Gastroesophageal sphincter (tissue), 4 donors: ENCODE data around the gene MAPK4. TPM values are rescaled to one million over a fixed set of nuclear protein-coding genes. Genes with fewer than 3 reads are reported as not detected.
"Not testable (repeated sequence)": the region's sequence is repeated elsewhere in the genome, so short reads cannot be mapped to it uniquely, and the experiment has no call there.

Experiments used
- ATAC-seq: fragments of 150-250 bp; one replicate; pipeline ENCODE4 v1.9.1; 2016; ENCODE audit warnings: mild to moderate bottlenecking, moderate library complexity
- H3K27ac ChIP-seq, 4 donors: fragments of 200-600 bp; sonication (generic) in 3 of 4; 1 replicate in 3 of 4; 2 replicates in 1 of 4; pipeline ENCODE4 v1.5.1; 2016 to 2019
- H3K27me3 ChIP-seq: fragments of 200-600 bp; sonication (generic); one replicate; pipeline ENCODE4 v1.5.1; 2019
- H3K36me3 ChIP-seq, 2 donors: fragments of 200-600 bp; sonication (generic); one replicate each; pipeline ENCODE4 v1.5.1; 2019; ENCODE audit warnings: control low read depth in 1 of 2
- H3K4me1 ChIP-seq, 3 donors: fragments of 200-600 bp; sonication (generic); 1 replicate in 2 of 3; 2 replicates in 1 of 3; pipeline ENCODE4 v1.5.1; 2016 to 2019; ENCODE audit warnings: control low read depth in 2 of 3
- H3K4me3 ChIP-seq, 2 donors: fragments of 200-600 bp; sonication (generic); one replicate each; pipeline ENCODE4 v1.5.1; 2019; ENCODE audit warnings: mild to moderate bottlenecking in 1 of 2, moderate library complexity in 1 of 2
- H3K9me3 ChIP-seq, 3 donors: fragments of 200-600 bp; sonication (generic); one replicate each; pipeline ENCODE4 v1.5.1; 2017 to 2019; ENCODE audit warnings: control low read depth in 2 of 3
- EP300 ChIP-seq: sonication (generic); formaldehyde crosslinking; IDR thresholded peaks from one replicate; pipeline ENCODE4 v1.6.1; 2017; ENCODE audit warnings: antibody characterized with exemption, mild to moderate bottlenecking
- POLR2A ChIP-seq, 2 donors: fragments of 450-650 bp; IDR thresholded peaks; one replicate each; pipeline ENCODE4 v1.6.1; 2017; ENCODE audit warnings: antibody characterized with exemption in 2 of 2, mild to moderate bottlenecking in 2 of 2, moderate library complexity in 1 of 2
- POLR2AphosphoS5 ChIP-seq: sonication (generic); formaldehyde crosslinking; IDR thresholded peaks from one replicate; pipeline ENCODE4 v1.6.1; 2017; ENCODE audit warnings: antibody characterized with exemption
- WGBS, 2 donors: methylation state at CpG; one replicate each; pipeline ENCODE4 v1.1.5; 2018; ENCODE audit warnings: low coverage in 1 of 2; 5-methylcytosine and 5-hydroxymethylcytosine counted together
- total RNA-seq, 4 donors: library from RNA; depleted of rRNA; stranded (reverse); fragments of >200 nt; gene quantifications; one replicate each; pipeline ENCODE4 v1.1.0, GENCODE V29; 2016
- TF ChIP-seq, protein P1 (sequence below), 4 experiments: fragments of 200-600 bp in 2 of 4; fragments of 450-650 bp in 2 of 4; sonication (generic) in 1 of 4; IDR thresholded peaks; one replicate each; pipeline ENCODE4 v1.5.1; 2017 to 2019; ENCODE audit warnings: antibody characterized with exemption in 4 of 4, mild to moderate bottlenecking in 2 of 4, moderate library complexity in 2 of 4

MAPK4 gene
- total RNA-seq, 4 donors from 2014 or later, result 9.3 to 13.7 (median 10.6) TPM

DNA sequence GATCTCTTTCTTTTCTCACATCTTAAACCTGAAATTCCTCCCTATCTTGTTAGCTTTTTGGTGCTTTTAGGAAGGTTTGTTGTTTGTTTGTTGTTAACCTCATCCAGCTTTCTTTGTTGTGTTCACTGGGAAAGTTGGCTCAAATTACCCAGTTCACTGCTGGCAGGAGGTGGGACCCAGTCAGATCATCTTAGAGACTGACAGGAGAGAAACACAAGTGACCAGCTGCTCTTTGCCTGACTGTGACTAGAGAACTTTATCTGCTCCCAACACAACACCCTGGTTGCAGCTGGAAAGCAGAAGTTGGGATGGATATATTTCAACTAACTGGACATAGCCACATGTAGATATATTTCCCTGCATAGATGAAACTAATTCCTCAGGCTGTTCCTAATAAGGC lies 10.0 kb downstream of the MAPK4 start:
- H3K27me3 ChIP-seq, result no peaks in the 10 kb centered on the region
- ATAC-seq, result no peak
- no peak overlapping the region for H3K27ac ChIP-seq
- no peak for TF ChIP-seq EP300
- TF ChIP-seq POLR2AphosphoS5, result no peak
- TF ChIP-seq, protein P1, sequence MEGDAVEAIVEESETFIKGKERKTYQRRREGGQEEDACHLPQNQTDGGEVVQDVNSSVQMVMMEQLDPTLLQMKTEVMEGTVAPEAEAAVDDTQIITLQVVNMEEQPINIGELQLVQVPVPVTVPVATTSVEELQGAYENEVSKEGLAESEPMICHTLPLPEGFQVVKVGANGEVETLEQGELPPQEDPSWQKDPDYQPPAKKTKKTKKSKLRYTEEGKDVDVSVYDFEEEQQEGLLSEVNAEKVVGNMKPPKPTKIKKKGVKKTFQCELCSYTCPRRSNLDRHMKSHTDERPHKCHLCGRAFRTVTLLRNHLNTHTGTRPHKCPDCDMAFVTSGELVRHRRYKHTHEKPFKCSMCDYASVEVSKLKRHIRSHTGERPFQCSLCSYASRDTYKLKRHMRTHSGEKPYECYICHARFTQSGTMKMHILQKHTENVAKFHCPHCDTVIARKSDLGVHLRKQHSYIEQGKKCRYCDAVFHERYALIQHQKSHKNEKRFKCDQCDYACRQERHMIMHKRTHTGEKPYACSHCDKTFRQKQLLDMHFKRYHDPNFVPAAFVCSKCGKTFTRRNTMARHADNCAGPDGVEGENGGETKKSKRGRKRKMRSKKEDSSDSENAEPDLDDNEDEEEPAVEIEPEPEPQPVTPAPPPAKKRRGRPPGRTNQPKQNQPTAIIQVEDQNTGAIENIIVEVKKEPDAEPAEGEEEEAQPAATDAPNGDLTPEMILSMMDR (IDR thresholded peaks at IDR 0.05), result no peak
- no peak for TF ChIP-seq POLR2A (IDR thresholded peaks at IDR 0.05)
- no peak overlapping the region for H3K4me3 ChIP-seq
- no peaks in the 10 kb centered on the region for H3K9me3 ChIP-seq
- no peaks in the 10 kb centered on the region for H3K36me3 ChIP-seq
- H3K4me1 ChIP-seq, result no peaks in the 10 kb centered on the region

DNA sequence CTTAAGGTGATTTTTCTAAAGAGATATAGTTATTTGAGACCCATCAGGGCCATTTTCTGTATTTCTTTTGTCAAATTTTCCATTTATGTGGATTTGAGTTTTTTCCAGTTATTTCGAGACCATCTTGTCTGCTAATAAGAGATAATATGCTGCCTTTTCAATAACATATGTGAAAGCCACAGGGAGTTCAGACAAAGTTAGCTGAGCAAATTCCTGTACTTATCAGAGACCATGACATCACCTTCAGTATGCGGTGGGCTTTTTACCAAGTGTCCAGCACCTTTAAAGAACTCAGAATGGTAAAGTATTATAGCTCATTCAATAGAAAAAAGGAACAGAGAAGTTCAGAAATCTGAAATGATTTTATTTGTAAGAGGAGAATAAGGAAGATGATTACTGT lies 11.7 kb downstream of the MAPK4 start:
- Histone ChIP-seq H3K27me3 (no peaks in the 10 kb centered on the region), H3K27ac (no peak overlapping the region), H3K4me1 (no peaks in the 10 kb centered on the region), H3K36me3 (no peaks in the 10 kb centered on the region), H3K9me3 (no peaks in the 10 kb centered on the region), H3K4me3 (no peak overlapping the region)
- 76 to 92% methylated on average over 2 of the region's 2 CpGs for WGBS, 2 donors
- ATAC-seq, result no peak
- no peak for TF ChIP-seq POLR2A (IDR thresholded peaks at IDR 0.05)
- no peak for TF ChIP-seq POLR2AphosphoS5
- TF ChIP-seq, protein P1 (IDR thresholded peaks at IDR 0.05), result no peak
- TF ChIP-seq EP300, result no peak

DNA sequence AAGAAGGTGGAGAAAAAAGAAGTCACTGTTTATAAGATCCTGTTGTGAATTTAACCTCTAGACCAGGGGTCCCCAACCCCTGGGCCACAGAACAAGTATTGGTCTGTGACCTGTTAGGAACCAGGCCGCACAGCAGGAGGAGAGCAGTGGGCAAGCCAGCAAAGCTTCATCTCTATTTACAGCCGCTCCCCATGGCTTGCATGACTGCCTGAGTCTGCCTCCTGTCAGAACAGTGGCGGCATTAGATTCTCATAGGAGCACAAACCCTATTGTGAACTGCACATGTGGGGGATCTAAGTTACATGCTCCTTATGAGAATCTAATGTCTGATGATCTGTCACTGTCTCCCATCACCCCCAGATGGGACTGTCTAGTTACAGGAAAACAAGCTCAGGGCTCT lies 13.3 kb downstream of the MAPK4 start:
- not testable (repeated sequence) for H3K27me3 ChIP-seq, H3K27ac ChIP-seq, H3K36me3 ChIP-seq, ATAC-seq, H3K9me3 ChIP-seq, H3K4me3 ChIP-seq, H3K4me1 ChIP-seq
- WGBS, 2 donors, result 67 to 92% methylated on average over 1 to 2 of the region's 3 CpGs

DNA sequence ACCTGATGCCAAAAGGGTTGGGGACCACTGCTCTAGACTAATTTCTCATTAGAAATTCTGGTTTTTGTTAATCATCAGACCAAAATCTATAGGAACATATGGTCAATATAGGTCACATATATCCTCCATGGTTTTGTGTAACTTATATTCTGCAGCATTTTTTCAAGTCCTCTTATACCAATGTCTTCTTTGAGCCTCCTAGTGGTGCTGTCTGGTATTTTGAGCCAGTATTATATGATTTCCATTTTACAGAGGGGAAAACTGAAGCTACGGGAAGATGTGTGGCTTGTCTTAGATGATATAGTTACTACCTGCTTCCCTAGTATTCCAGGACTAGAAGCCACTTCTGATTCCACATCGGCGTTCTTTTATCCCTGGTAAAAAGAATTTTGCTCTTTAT lies 13.8 kb downstream of the MAPK4 start:
- Histone ChIP-seq H3K27ac (no peak overlapping the region), H3K36me3 (no peaks in the 10 kb centered on the region), H3K9me3 (no peaks in the 10 kb centered on the region), H3K4me3 (no peak overlapping the region), H3K27me3 (no peaks in the 10 kb centered on the region), H3K4me1 (no peaks in the 10 kb centered on the region)
- WGBS, 2 donors, result 72 to 78% methylated on average over 3 of the region's 3 CpGs
- ATAC-seq, result no peak
- TF ChIP-seq POLR2AphosphoS5, result no peak
- TF ChIP-seq EP300, result no peak
- TF ChIP-seq POLR2A (IDR thresholded peaks at IDR 0.05), result no peak
- TF ChIP-seq, protein P1 (IDR thresholded peaks at IDR 0.05), result no peak

DNA sequence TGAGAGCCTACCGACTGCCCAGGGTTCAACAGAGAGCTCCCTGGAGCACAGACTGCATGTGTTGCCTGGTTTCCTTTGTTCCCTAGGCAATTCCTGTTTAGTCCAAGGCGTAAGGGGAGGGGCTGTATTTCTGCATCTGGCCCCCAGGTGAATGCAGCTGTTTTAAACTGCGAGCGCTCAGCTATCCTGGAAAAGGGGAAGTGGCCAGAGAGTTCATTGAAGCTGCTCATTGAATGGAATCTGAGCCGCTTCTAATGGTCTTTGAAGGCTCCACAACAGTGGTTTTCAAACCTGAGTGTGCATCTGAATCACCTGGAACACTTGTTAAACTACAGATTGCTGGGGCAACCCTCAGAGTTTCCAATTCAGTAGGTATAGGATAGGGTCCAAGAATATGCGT lies 18.1 kb downstream of the MAPK4 start:
- Histone ChIP-seq H3K27me3 (no peaks in the 10 kb centered on the region), H3K27ac (no peak overlapping the region), H3K9me3 (no peaks in the 10 kb centered on the region), H3K4me3 (no peak overlapping the region), H3K4me1 (no peaks in the 10 kb centered on the region), H3K36me3 (no peaks in the 10 kb centered on the region)
- WGBS, 2 donors, result 56 to 82% methylated on average over 2 to 4 of the region's 6 CpGs
- ATAC-seq, result no peak
- no peak for TF ChIP-seq POLR2A (IDR thresholded peaks at IDR 0.05)
- no peak for TF ChIP-seq EP300
- no peak for TF ChIP-seq POLR2AphosphoS5
- TF ChIP-seq, protein P1 (IDR thresholded peaks at IDR 0.05), result no peak

DNA sequence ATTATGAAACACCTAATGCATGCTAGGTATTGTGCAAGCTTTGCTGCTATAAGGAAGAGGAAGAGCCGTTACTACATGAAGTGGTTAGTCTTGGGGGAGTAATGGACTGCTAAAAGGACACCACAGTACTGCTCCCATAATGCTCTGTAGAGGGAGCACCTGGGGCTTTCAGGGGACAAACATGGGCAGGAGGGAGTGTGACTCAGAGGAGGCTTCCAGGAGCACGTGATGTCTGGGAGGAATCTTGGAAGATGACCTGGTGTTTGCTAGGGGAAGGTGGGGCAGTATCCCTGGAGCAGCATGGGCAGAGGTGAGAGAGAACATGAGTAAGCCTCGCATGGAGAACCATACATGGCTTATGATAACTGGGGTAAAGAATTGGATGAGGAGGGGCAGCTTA lies 18.8 kb downstream of the MAPK4 start:
- H3K4me1 ChIP-seq, result no peaks in the 10 kb centered on the region
- TF ChIP-seq EP300 (no peak), POLR2A (IDR thresholded peaks at IDR 0.05) (no peak), POLR2AphosphoS5 (no peak)
- TF ChIP-seq, protein P1 (IDR thresholded peaks at IDR 0.05), result no peak
- H3K4me3 ChIP-seq, result no peak overlapping the region
- 71 to 80% methylated on average over 2 to 3 of the region's 3 CpGs for WGBS, 2 donors
- no peak overlapping the region for H3K27ac ChIP-seq
- no peaks in the 10 kb centered on the region for H3K27me3 ChIP-seq
- no peaks in the 10 kb centered on the region for H3K9me3 ChIP-seq
- H3K36me3 ChIP-seq, result no peaks in the 10 kb centered on the region
- ATAC-seq, result no peak
